Pancreas (tissue), 10 donors: ENCODE data around the gene LGALS3BP. TPM values are rescaled to one million over a fixed set of nuclear protein-coding genes. Genes with fewer than 3 reads are reported as not detected.

Source experiments
- ATAC-seq, 4 donors: fragments of 200-7000 bp; cut with Tn5 transposase; one replicate each; pipeline versions ENCODE4 v1.8.0 to v1.9.1; 2020; ENCODE audit warnings: mild to moderate bottlenecking in 4 of 4, moderate library complexity in 4 of 4
- DNase-seq, 6 donors: peaks; one replicate each; pipeline ENCODE4 v3.0.0-alpha.2; 2020
- FAIRE-seq: peaks from 2 replicates; lab custom pipeline; 2012; peaks lifted over from hg19 to GRCh38; lab: Jason Lieb, UNC
- H3K27ac ChIP-seq, 4 donors: fragments of 200-600 bp; sonication (generic); 1 replicate in 3 of 4; 2 replicates in 1 of 4; pipeline versions ENCODE4 v1.5.0 to v1.8.0; 2020
- H3K27me3 ChIP-seq, 4 donors: fragments of 200-600 bp; one replicate each; pipeline ENCODE4 v1.8.0; 2021
- H3K36me3 ChIP-seq, 3 donors: fragments of 200-600 bp; sonication (generic) in 1 of 3; one replicate each; pipeline versions ENCODE4 v1.5.0 to v1.8.0; 2020 to 2021
- H3K4me1 ChIP-seq, 3 donors: fragments of 200-600 bp; one replicate each; pipeline ENCODE4 v1.8.0; 2021
- H3K4me3 ChIP-seq, 4 donors: fragments of 200-600 bp; sonication (generic) in 2 of 4; one replicate each; pipeline versions ENCODE4 v1.5.0 to v1.8.0; 2020 to 2021
- H3K9me3 ChIP-seq, 4 donors: fragments of 200-600 bp; one replicate each; pipeline ENCODE4 v1.8.0; 2021
- CTCF ChIP-seq, 4 donors: fragments of 200-600 bp; sonication (generic) in 3 of 4; IDR thresholded peaks; one replicate each; pipeline versions ENCODE4 v1.5.0 to v1.8.0; 2021; ENCODE audit warnings: antibody characterized with exemption in 4 of 4
- WGBS, 2 donors: extraction: QIAGEN DNeasy Blood & Tissue Kit; methylation state at CpG; one replicate each; pipeline ENCODE4 v1.1.7; 2013; 5-methylcytosine and 5-hydroxymethylcytosine counted together
- intact Hi-C, 3 donors: fragments of 100-400 bp; cut with DNase I; formaldehyde crosslinking; loops; one replicate each; pipeline versions ENCODE4 v1.11.1 to v1.14.2; 2022
- polyA plus RNA-seq, 2 donors: library from polyadenylated mRNA; stranded (reverse); fragments of 200-250 nt; gene quantifications; one replicate each; pipeline ENCODE4 v1.2.3, GENCODE V29; 2013
- total RNA-seq, 6 donors: library from RNA; stranded (reverse); fragmentation: NEBNext Ultra II Directional in 4 of 6; extraction: Animal tissue kit (Norgen Biotek cat#: 25700) in 4 of 6; gene quantifications; one replicate each; pipeline versions ENCODE4 v1.2.1 to v1.2.4, GENCODE V29; 2021 to 2023
- donor health status: healthy with polysubstance abuse.
- donor health status: DM: no; HTN: no; CAD: no; lungs with moderate emphysema.
- donor health status: DM: no; HTN: no; CAD: no.
- donor health status: control.
- donor health status: control.
- donor health status: Bipolar disorder and iron deficiency.
- donor health status: DM: yes; HTN: yes; CAD: no.
- donor health status: DM: no; HTN: no; CAD: no.
- donor health status: DM: no; HTN: no; CAD: no.
- donor health status: DM: yes; HTN: yes; CAD: no.

The LGALS3BP gene
- total RNA-seq (100 to 1,000 TPM in 2 of 6 donors, 10 to 100 TPM in 4; 35.3 to 169 (median 71.4) TPM), polyA plus RNA-seq (100 to 1,000 TPM in 1 of 2 donors, 10 to 100 TPM in 1; 80.1 to 102 TPM)

- FAIRE-seq: no peak
- Histone ChIP-seq H3K4me1 (peaks cover 0 to 11% (median 6%) of the 10 kb centered on the region in 3 donors), H3K27ac (peak within 1 kb of the TSS; percentile 45 to 76 (median 52)), H3K9me3 (no peaks in the 10 kb centered on the region), H3K4me3 (peak within 1 kb of the TSS in 2 of 4 donors; percentile 24 to 40), H3K27me3 (no peaks in the 10 kb centered on the region), H3K36me3 (no peaks in the 10 kb centered on the region)
- WGBS, 2 donors: 55 to 62% methylated on average over 16 of the region's 16 CpGs
- DNase-seq: peak; percentile 57 to 86 (median 72)
- ATAC-seq: peak; percentile 39 to 83 (median 77)
- intact Hi-C loops: loop anchor here in 1 of 3 donors (10.0 kb wide), 1 partner anchor 45 kb away; no protein-coding TSS in a partner anchor
- no peak for TF ChIP-seq CTCF (IDR thresholded peaks at IDR 0.05)
Observed at GRCh38 chr17:78979780-78980623, at the start of gene LGALS3BP. LGALS3BP (minus strand) TSS chr17:78979923; CDS start chr17:78977191, 2,732 bp downstream.

- FAIRE-seq: no peak
- ATAC-seq: no peak
- intact Hi-C loops: no loop called here
- DNase-seq: peak in 1 of 6 donors; percentile 35
- H3K4me3 ChIP-seq: no peak overlapping the region
- WGBS, 2 donors: 65 to 76% methylated on average over 17 of the region's 17 CpGs
- no peaks in the 10 kb centered on the region for H3K9me3 ChIP-seq
- no peaks in the 10 kb centered on the region for H3K27me3 ChIP-seq
- H3K4me1 ChIP-seq: peaks cover 8 to 10% (median 10%) of the 10 kb centered on the region in 3 donors
- H3K36me3 ChIP-seq: no peaks in the 10 kb centered on the region
- H3K27ac ChIP-seq: no peak overlapping the region
- TF ChIP-seq CTCF (IDR thresholded peaks at IDR 0.05): no peak
Observed at GRCh38 chr17:79028496-79029326, 49.0 kb upstream of the LGALS3BP start.

DNA sequence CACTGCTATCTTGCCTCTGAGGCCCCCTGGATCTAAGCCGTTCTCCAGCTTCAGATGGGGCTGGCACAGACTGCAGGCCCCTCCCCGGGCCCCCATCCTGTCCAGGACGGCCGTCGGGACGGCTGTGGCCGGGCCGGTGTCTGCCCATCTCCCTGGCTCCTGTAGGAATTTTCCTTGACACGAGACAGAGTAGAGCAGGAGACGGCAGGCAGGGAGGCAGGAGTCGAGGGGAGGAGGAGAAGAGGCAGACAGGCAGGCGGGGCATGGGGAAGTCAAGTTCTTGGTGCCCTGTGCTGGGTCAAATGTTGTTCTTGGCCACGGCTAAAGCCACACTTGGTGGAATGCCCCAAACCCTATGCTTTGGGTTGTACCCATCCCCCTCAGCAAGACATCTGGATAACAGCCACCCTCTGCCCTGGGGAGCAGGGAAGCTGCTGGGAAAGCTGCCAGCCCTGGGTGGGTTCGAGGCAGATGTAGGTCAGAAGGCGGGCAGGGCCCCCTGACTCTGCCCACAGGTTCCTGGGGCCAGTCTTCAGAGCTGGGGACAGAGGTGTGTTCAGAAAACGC lies 48.3 kb upstream of the LGALS3BP start:
- Histone ChIP-seq H3K27ac (no peak overlapping the region), H3K27me3 (no peaks in the 10 kb centered on the region), H3K9me3 (no peaks in the 10 kb centered on the region), H3K4me3 (no peak overlapping the region), H3K4me1 (peaks cover 9 to 10% (median 10%) of the 10 kb centered on the region in 3 donors), H3K36me3 (no peaks in the 10 kb centered on the region)
- ATAC-seq (peak in 3 of 4 donors; percentile 4 to 8 (median 4)), DNase-seq (peak in 1 of 6 donors; percentile 57), FAIRE-seq (no peak)
- WGBS, 2 donors: 17 to 20% methylated on average over 16 of the region's 16 CpGs
- intact Hi-C loops: no loop called here
- TF ChIP-seq CTCF (IDR thresholded peaks at IDR 0.05): no peak

GRCh38 chr17:79027274-79027924 lies 47.7 kb upstream of the LGALS3BP start:
- no peak for TF ChIP-seq CTCF (IDR thresholded peaks at IDR 0.05)
- 21 to 30% methylated on average over 10 of the region's 10 CpGs for WGBS, 2 donors
- DNase-seq (peak in 1 of 6 donors; percentile 54), ATAC-seq (peak in 3 of 4 donors; percentile 4 to 9 (median 7)), FAIRE-seq (no peak)
- intact Hi-C loops: no loop called here
- Histone ChIP-seq H3K36me3 (no peaks in the 10 kb centered on the region), H3K27me3 (no peaks in the 10 kb centered on the region), H3K9me3 (no peaks in the 10 kb centered on the region), H3K27ac (peak overlapping the region in 2 of 4 donors; percentile 2 to 6), H3K4me1 (peaks cover 9 to 10% (median 10%) of the 10 kb centered on the region in 3 donors), H3K4me3 (no peak overlapping the region)
